Kidney epithelial cell (primary cell): Measurements from ENCODE around the gene PDIA5. TPM values are rescaled to one million over a fixed set of nuclear protein-coding genes. Genes with fewer than 3 reads are reported as not detected.
A peak's percentile ranks its signal among the peaks of the same experiment; 100 is the strongest.

Experiments
- DNase-seq: peaks from one replicate; pipeline ENCODE4 v3.0.0-alpha.2; 2010; ENCODE audit warnings: low read depth
- H3K27me3 ChIP-seq: 2 replicates; pipeline ENCODE4 v1.6.0; 2011; ENCODE audit warnings: low read length; ENCODE audit not compliant: control insufficient read depth, insufficient read depth
- H3K36me3 ChIP-seq: 2 replicates; pipeline ENCODE4 v1.5.1; 2011; ENCODE audit warnings: low read length; ENCODE audit not compliant: control insufficient read depth, insufficient read depth
- H3K4me3 ChIP-seq: 2 replicates; pipeline ENCODE4 v1.5.1; 2011; ENCODE audit warnings: low read depth, mild to moderate bottlenecking, control low read depth, low read length
- total RNA-seq: library from RNA; depleted of rRNA; stranded (reverse); fragments of >200 nt; gene quantifications from 2 replicates; pipeline ENCODE4 v1.2.3, GENCODE V29; 2015
- TF ChIP-seq, protein P1 (sequence below): IDR thresholded peaks from 2 replicates; pipeline ENCODE4 v1.5.1; 2011; ENCODE audit warnings: mild to moderate bottlenecking, moderate library complexity, low read length, control low read depth, inconsistent platforms; ENCODE audit not compliant: insufficient read depth, poor library complexity, severe bottlenecking

PDIA5 gene
- total RNA-seq, 1 donor from 2014 or later = 18.8 TPM

DNA sequence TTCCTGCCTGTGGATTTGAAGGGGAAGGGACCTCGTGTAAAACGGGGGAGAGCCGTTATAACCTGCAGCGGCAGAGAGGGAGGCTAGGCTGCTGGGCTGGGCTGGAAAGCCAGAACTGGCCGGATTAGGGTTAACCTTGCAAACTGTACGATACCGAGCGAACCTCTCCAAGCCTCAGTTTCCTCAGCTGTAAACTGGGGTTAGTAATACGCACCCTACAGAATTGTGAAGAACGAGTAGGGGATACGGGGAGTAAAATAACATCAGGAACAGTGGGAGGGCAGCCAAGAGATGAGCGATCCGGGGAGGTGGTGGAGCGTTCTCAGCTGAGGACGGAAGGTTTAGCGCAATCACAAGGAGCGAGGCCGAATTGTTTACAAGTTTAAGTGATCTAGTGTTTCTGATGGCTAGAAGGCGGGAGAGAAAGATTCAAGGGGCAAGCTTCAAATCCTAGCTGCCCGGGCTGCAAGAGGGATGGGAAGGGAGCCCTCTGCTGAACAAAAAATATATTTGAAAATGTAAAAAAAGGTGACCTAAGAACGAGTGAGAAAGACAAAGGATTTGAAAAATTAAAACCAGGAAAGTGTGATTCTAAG is 38.5 kb upstream of the PDIA5 start:
- peak; percentile 18 for DNase-seq
- Histone ChIP-seq H3K36me3 (no peaks in the 10 kb centered on the region), H3K4me3 (peak overlapping the region; percentile 27), H3K27me3 (peaks cover 72% of the 10 kb centered on the region)
- TF ChIP-seq, protein P1, sequence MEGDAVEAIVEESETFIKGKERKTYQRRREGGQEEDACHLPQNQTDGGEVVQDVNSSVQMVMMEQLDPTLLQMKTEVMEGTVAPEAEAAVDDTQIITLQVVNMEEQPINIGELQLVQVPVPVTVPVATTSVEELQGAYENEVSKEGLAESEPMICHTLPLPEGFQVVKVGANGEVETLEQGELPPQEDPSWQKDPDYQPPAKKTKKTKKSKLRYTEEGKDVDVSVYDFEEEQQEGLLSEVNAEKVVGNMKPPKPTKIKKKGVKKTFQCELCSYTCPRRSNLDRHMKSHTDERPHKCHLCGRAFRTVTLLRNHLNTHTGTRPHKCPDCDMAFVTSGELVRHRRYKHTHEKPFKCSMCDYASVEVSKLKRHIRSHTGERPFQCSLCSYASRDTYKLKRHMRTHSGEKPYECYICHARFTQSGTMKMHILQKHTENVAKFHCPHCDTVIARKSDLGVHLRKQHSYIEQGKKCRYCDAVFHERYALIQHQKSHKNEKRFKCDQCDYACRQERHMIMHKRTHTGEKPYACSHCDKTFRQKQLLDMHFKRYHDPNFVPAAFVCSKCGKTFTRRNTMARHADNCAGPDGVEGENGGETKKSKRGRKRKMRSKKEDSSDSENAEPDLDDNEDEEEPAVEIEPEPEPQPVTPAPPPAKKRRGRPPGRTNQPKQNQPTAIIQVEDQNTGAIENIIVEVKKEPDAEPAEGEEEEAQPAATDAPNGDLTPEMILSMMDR = peak; percentile 49

DNA sequence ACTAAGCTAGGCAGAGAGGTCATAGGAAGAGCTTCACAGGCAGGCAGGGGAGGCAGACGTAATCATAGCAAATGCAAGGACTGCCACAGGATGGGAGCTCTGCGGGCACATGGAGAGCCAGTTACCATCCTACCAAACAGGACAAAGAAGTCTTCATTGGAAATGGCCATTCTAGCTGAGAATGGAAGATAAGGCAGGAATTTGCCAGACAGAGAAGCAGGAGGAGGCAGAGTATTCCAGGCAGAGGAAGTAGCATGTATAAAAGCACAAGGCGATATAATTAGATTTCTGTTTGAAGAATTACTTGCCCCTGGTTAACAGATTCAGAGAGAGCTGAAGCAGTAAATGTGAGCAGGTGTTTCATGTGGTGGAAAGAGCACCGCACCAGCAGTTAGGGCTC is 35.8 kb upstream of the PDIA5 start:
- no peak overlapping the region for H3K4me3 ChIP-seq
- peaks cover 50% of the 10 kb centered on the region for H3K27me3 ChIP-seq
- no peaks in the 10 kb centered on the region for H3K36me3 ChIP-seq
- TF ChIP-seq, protein P1 = no peak
- DNase-seq = no peak

GRCh38 chr3:123032057-123032456 is 34.8 kb upstream of the PDIA5 start:
- Histone ChIP-seq H3K4me3 (no peak overlapping the region), H3K27me3 (peaks cover 40% of the 10 kb centered on the region), H3K36me3 (no peaks in the 10 kb centered on the region)
- no peak for DNase-seq
- TF ChIP-seq, protein P1 = no peak

- Histone ChIP-seq H3K36me3 (no peaks in the 10 kb centered on the region), H3K27me3 (peaks cover 29% of the 10 kb centered on the region), H3K4me3 (no peak overlapping the region)
- DNase-seq = no peak
- TF ChIP-seq, protein P1 = no peak
These were observed 32.7 kb upstream of the PDIA5 start for GRCh38 chr3:123034120-123034519.

- TF ChIP-seq, protein P1 = no peak
- Histone ChIP-seq H3K27me3 (peaks cover 24% of the 10 kb centered on the region), H3K36me3 (no peaks in the 10 kb centered on the region), H3K4me3 (no peak overlapping the region)
- no peak for DNase-seq
These were observed 31.8 kb upstream of the PDIA5 start for GRCh38 chr3:123034996-123035395.

DNA sequence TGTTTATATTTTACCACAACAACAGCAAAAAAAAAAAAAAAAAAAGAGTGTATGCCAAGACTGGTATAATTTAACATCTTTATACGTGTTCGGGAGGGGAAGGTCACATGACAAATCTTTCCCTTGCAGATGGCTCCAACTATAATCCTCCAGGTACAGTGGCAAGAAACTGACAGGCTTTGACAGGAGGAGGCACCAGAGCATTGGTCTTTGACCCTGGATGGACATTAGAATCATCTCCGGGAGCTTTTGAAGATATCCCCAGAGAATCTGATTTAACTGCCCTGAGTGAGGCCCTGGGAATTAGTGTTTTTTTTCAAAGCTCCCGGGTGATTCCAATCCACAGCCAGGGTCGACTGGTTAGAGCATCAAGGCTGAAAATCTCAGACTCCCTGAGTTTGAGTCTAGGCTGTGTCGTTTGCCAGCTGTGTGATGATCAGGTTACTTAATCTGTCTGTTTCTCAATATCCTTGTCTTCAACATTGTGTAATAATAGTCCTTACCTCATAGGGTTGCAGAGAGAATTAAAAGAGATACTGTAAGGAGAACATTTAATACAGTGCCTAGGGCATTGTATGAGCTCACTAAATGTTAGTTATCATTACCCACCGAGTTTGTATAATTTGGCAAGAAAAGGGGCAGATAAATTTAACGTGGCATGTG is 30.3 kb upstream of the PDIA5 start:
- Histone ChIP-seq H3K36me3 (no peaks in the 10 kb centered on the region), H3K4me3 (no peak overlapping the region), H3K27me3 (peaks cover 14% of the 10 kb centered on the region)
- DNase-seq = no peak
- TF ChIP-seq, protein P1 = no peak
